ENCODE data around the gene MATK. TPM values are rescaled to one million over a fixed set of nuclear protein-coding genes. Genes with fewer than 3 reads are reported as not detected.

MATK gene
- total and polyA plus RNA-seq, 7 donors, result 0.16 to 0.68 (median 0.32) TPM

GRCh38 chr19:3765121-3765520 is 21.1 kb downstream of the MATK start:
- TF ChIP-seq, protein P1, sequence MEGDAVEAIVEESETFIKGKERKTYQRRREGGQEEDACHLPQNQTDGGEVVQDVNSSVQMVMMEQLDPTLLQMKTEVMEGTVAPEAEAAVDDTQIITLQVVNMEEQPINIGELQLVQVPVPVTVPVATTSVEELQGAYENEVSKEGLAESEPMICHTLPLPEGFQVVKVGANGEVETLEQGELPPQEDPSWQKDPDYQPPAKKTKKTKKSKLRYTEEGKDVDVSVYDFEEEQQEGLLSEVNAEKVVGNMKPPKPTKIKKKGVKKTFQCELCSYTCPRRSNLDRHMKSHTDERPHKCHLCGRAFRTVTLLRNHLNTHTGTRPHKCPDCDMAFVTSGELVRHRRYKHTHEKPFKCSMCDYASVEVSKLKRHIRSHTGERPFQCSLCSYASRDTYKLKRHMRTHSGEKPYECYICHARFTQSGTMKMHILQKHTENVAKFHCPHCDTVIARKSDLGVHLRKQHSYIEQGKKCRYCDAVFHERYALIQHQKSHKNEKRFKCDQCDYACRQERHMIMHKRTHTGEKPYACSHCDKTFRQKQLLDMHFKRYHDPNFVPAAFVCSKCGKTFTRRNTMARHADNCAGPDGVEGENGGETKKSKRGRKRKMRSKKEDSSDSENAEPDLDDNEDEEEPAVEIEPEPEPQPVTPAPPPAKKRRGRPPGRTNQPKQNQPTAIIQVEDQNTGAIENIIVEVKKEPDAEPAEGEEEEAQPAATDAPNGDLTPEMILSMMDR (IDR thresholded peaks at IDR 0.05), result no peak
- intact Hi-C loops (cut with DNase I), result no loop called here
- Histone ChIP-seq H3K4me1 (peaks cover 9% of the 10 kb centered on the region), H3K27me3 (ENCODE audit: insufficient read depth in 3 of 3, low read length in 2 of 3) (no peaks in the 10 kb centered on the region), H3K9me3 (no peaks in the 10 kb centered on the region), H3K36me3 (ENCODE audit: insufficient read depth in 1 of 2, low read depth in 1 of 2) (peaks cover 0 to 51% of the 10 kb centered on the region in 2 donors), H3K4me3 (no peak overlapping the region), H3K27ac (no peak overlapping the region)
- 87 to 95% (median 92%) methylated on average over 12 of the region's 12 CpGs for WGBS, 3 donors
- ATAC-seq (no peak), DNase-seq (no peak)

GRCh38 chr19:3762501-3763459 is 23.4 kb downstream of the MATK start, which contains the start of gene MRPL54:
TSS of gene MRPL54 (plus strand) at chr19:3762682. CDS start at chr19:3762701, 19 bp downstream.
- Histone ChIP-seq H3K9me3 (no peaks in the 10 kb centered on the region), H3K27me3 (ENCODE audit: insufficient read depth in 3 of 3, low read length in 2 of 3) (no peaks in the 10 kb centered on the region), H3K4me1 (peaks cover 9% of the 10 kb centered on the region), H3K4me3 (peak within 1 kb of the TSS; percentile 92), H3K27ac (peak within 1 kb of the TSS; percentile 97), H3K36me3 (ENCODE audit: insufficient read depth in 1 of 2, low read depth in 1 of 2) (peaks cover 0 to 50% of the 10 kb centered on the region in 2 donors)
- ATAC-seq, result peak; percentile 94 to 95 (median 95)
- intact Hi-C loops (cut with DNase I), result loop anchor here (5.0 kb wide), 1 partner anchor 225 kb away; the partner anchor contains the start of gene EEF2 (in 2 of the 2)
- peak; percentile 99 to 100 for DNase-seq
- TF ChIP-seq, protein P1 (IDR thresholded peaks at IDR 0.05), result no peak
- 3% methylated on average over 47 of the region's 47 CpGs for WGBS, 3 donors

DNA sequence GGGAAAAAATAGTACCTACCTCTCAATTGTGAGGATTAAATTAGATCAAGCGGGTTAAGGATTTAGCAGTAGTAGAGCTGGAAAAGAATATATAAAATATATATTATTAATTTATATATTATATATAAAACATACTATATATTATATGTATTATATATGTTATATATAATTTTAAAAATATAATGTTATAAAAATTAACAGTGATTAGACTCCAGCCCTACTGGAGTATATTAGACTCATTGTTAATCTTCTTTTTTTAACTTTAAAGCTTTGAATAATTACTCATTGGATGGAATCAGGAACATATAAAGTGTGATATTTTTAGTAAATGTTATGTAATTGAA is 24.1 kb downstream of the MATK start:
- DNase-seq (no peak), ATAC-seq (no peak)
- intact Hi-C loops (cut with DNase I), result loop anchor here (5.0 kb wide), 1 partner anchor 225 kb away; the partner anchor contains the start of gene EEF2 (in 2 of the 2)
- WGBS, 3 donors, result 52 to 70% (median 58%) methylated on average over 1 of the region's 1 CpG
- Histone ChIP-seq H3K9me3 (no peaks in the 10 kb centered on the region), H3K27ac (peak overlapping the region; percentile 97), H3K4me1 (peaks cover 9% of the 10 kb centered on the region), H3K36me3 (ENCODE audit: insufficient read depth in 1 of 2, low read depth in 1 of 2) (peaks cover 0 to 50% of the 10 kb centered on the region in 2 donors), H3K4me3 (peak overlapping the region; percentile 92), H3K27me3 (ENCODE audit: insufficient read depth in 3 of 3, low read length in 2 of 3) (no peaks in the 10 kb centered on the region)
- TF ChIP-seq, protein P1 (IDR thresholded peaks at IDR 0.05), result no peak

GRCh38 chr19:3761382-3762129 is 24.6 kb downstream of the MATK start, which contains the start of gene APBA3:
TSS of gene APBA3 (minus strand) at chr19:3761692. CDS start at chr19:3760264, 1,428 bp downstream.
- WGBS, 3 donors, result 2 to 5% (median 2%) methylated on average over 33 to 45 of the region's 45 CpGs
- Histone ChIP-seq H3K4me3 (peak within 1 kb of the TSS; percentile 92), H3K27me3 (ENCODE audit: insufficient read depth in 3 of 3, low read length in 2 of 3) (no peaks in the 10 kb centered on the region), H3K9me3 (no peaks in the 10 kb centered on the region), H3K4me1 (peaks cover 9% of the 10 kb centered on the region), H3K27ac (peak within 1 kb of the TSS; percentile 97), H3K36me3 (ENCODE audit: insufficient read depth in 1 of 2, low read depth in 1 of 2) (peaks cover 0 to 50% of the 10 kb centered on the region in 2 donors)
- ATAC-seq (peak; percentile 66 to 77 (median 68)), DNase-seq (peak; percentile 93 to 97)
- TF ChIP-seq, protein P1 (IDR thresholded peaks at IDR 0.05), result peak; percentile 61
- intact Hi-C loops (cut with DNase I), result loop anchor here (5.0 kb wide), 1 partner anchor 226 kb away; the partner anchor contains the start of gene EEF2 (in 2 of the 2)
